OCI-LY7 (cell line): ENCODE data around the gene NTMT1. TPM values are rescaled to one million over a fixed set of nuclear protein-coding genes. Genes with fewer than 3 reads are reported as not detected.

Experiments
- BruUV-seq: library from RNA; stranded (reverse); fragments of 400-500 nt; replicated peaks from 2 replicates; lab custom pipeline; 2021; lab: Mats Ljungman, UMichigan
- CTCF ChIA-PET: fragments of 300-600 bp; sonication (Branson Sonifier 250); formaldehyde crosslinking; loops from one replicate; lab custom pipeline; 2022; ENCODE audit warnings: antibody characterized with exemption; ENCODE audit not compliant: unreplicated experiment; lab: Charles Lee
- POLR2A ChIA-PET: fragments of 300-600 bp; sonication (Branson Sonifier 250); formaldehyde crosslinking; loops from one replicate; lab custom pipeline; 2022; ENCODE audit warnings: antibody characterized with exemption; lab: Charles Lee
- DNase-seq: peaks from one replicate; pipeline ENCODE4 v3.0.0-alpha.2; 2015; ENCODE audit warnings: low spot score
- H2AFZ ChIP-seq: fragments of 200-600 bp; sonication (generic), shearing (Covaris generic); 2 replicates; pipeline ENCODE4 v1.6.1; 2014; ENCODE audit warnings: mild to moderate bottlenecking, antibody characterized with exemption, low read length, moderate library complexity
- H3K27ac ChIP-seq: fragments of 200-600 bp; sonication (generic); 2 replicates; pipeline ENCODE4 v1.5.1; 2014; ENCODE audit warnings: mixed run types, low read depth, mild to moderate bottlenecking, moderate library complexity, low read length, inconsistent platforms; ENCODE audit not compliant: poor library complexity, severe bottlenecking
- H3K36me3 ChIP-seq: fragments of 200-600 bp; sonication (generic); 2 replicates; pipeline ENCODE4 v1.6.1; 2014; ENCODE audit warnings: mild to moderate bottlenecking, antibody characterized with exemption, low read length, moderate library complexity, mixed read lengths; ENCODE audit not compliant: insufficient read depth
- H3K4me1 ChIP-seq: fragments of 200-600 bp; sonication (generic); 2 replicates; pipeline ENCODE4 v1.5.1; 2014; ENCODE audit warnings: mild to moderate bottlenecking, low read length; ENCODE audit not compliant: insufficient read depth, poor library complexity, severe bottlenecking
- H3K4me2 ChIP-seq: fragments of 200-600 bp; sonication (generic); 2 replicates; pipeline ENCODE4 v1.6.1; 2014; ENCODE audit warnings: mild to moderate bottlenecking, low read length
- H3K4me3 ChIP-seq: fragments of 200-600 bp; sonication (generic); 2 replicates; pipeline ENCODE4 v1.5.1; 2014; ENCODE audit warnings: mild to moderate bottlenecking, low read depth, low read length; ENCODE audit not compliant: poor library complexity, severe bottlenecking
- H3K79me2 ChIP-seq: fragments of 200-600 bp; sonication (generic); 2 replicates; pipeline ENCODE4 v1.6.1; 2016; ENCODE audit warnings: low read depth, mild to moderate bottlenecking, low read length, moderate library complexity, mixed read lengths; ENCODE audit not compliant: insufficient read depth
- H3K9me2 ChIP-seq: fragments of 200-600 bp; sonication (generic); 2 replicates; pipeline ENCODE4 v1.6.1; 2016; ENCODE audit warnings: mild to moderate bottlenecking, low read length, mixed read lengths; ENCODE audit not compliant: insufficient read depth
- H3K9me3 ChIP-seq: fragments of 200-600 bp; sonication (generic); 2 replicates; pipeline ENCODE4 v1.6.1; 2014; ENCODE audit warnings: mild to moderate bottlenecking, mixed run types, low read length, mixed read lengths
- H4K20me1 ChIP-seq: fragments of 200-600 bp; sonication (generic); 2 replicates; pipeline ENCODE4 v1.6.1; 2014; ENCODE audit warnings: mild to moderate bottlenecking, antibody characterized with exemption, low read length, moderate library complexity, mixed read lengths; ENCODE audit not compliant: insufficient read depth
- CTCF ChIP-seq: fragments of 200-600 bp; sonication (generic); conservative IDR thresholded peaks from 2 replicates; pipeline ENCODE4 v1.5.1; 2014; ENCODE audit warnings: mild to moderate bottlenecking, antibody characterized with exemption, low read length, moderate library complexity, mixed read lengths
- EZH2phosphoT487 ChIP-seq: fragments of 200-600 bp; sonication (generic); IDR thresholded peaks from 2 replicates; pipeline ENCODE4 v1.6.1; 2018; ENCODE audit warnings: low read depth, borderline replicate concordance, mild to moderate bottlenecking, mixed run types, antibody characterized with exemption, low read length, moderate library complexity, mixed read lengths
- intact Hi-C: fragments of 100-400 bp; cut with micrococcal nuclease; formaldehyde crosslinking; loops from one replicate; pipeline ENCODE4 v1.10.0; 2022; ENCODE audit not compliant: unreplicated experiment
- total RNA-seq, 2 experiments: library from RNA; depleted of rRNA in 1 of 2; stranded (reverse); fragments of >200 nt in 1 of 2; shearing (Covaris generic) in 1 of 2; gene quantifications; 2 replicates each; pipeline ENCODE4 v1.2.3, GENCODE V29; 2014 to 2022

The NTMT1 gene
- total RNA-seq, 2 experiments from 2014 or later = 46.6 to 59.8 TPM

GRCh38 chr9:129601082-129601674, 24.8 kb upstream of the NTMT1 start:
- Histone ChIP-seq H3K79me2 (no peaks in the 10 kb centered on the region), H2AFZ (no peak overlapping the region), H3K4me2 (no peak overlapping the region), H4K20me1 (no peaks in the 10 kb centered on the region), H3K4me1 (peaks cover 15% of the 10 kb centered on the region), H3K36me3 (no peaks in the 10 kb centered on the region), H3K9me3 (no peaks in the 10 kb centered on the region), H3K27ac (no peak overlapping the region), H3K4me3 (no peak overlapping the region), H3K9me2 (no peaks in the 10 kb centered on the region)
- intact Hi-C loops = no loop called here
- no peak for DNase-seq
- TF ChIP-seq EZH2phosphoT487 (no peak), CTCF (no peak)
- CTCF ChIA-PET = interaction anchor here (0.6 to 0.7 kb wide), 2 partner anchors 14 to 212 kb away, joined by 3 read pairs; no protein-coding TSS in a partner anchor
- POLR2A ChIA-PET = interaction anchor here (1.0 kb wide), 1 partner anchor 17 kb away, joined by 3 read pairs; no protein-coding TSS in a partner anchor
- no TSS peak for BruUV-seq

- H3K36me3 ChIP-seq = no peaks in the 10 kb centered on the region
- no peaks in the 10 kb centered on the region for H3K9me3 ChIP-seq
- DNase-seq = no peak
- POLR2A ChIA-PET = interaction anchor here (0.7 to 1.2 kb wide), 2 partner anchors 10 to 95 kb away, joined by 3 read pairs; no protein-coding TSS in a partner anchor
- H3K79me2 ChIP-seq = no peaks in the 10 kb centered on the region
- CTCF ChIA-PET = no interaction called here
- no peak overlapping the region for H3K27ac ChIP-seq
- no peak overlapping the region for H2AFZ ChIP-seq
- BruUV-seq = no TSS peak
- TF ChIP-seq CTCF = no peak
- no peak for TF ChIP-seq EZH2phosphoT487
- H4K20me1 ChIP-seq = no peaks in the 10 kb centered on the region
- H3K9me2 ChIP-seq = no peaks in the 10 kb centered on the region
- no peak overlapping the region for H3K4me2 ChIP-seq
- peaks cover 25% of the 10 kb centered on the region for H3K4me1 ChIP-seq
- intact Hi-C loops = no loop called here
- no peak overlapping the region for H3K4me3 ChIP-seq
Measured at GRCh38 chr9:129602598-129603415, 23.2 kb upstream of the NTMT1 start.
